Measurements from ENCODE around the gene EYA3.

The EYA3 gene

GRCh38 chr1:28132171-28133167 lies 44.1 kb upstream of the EYA3 start:
- TF ChIP-seq CTCF (IDR thresholded peaks at IDR 0.05; ENCODE audit: low read depth, low read length, missing control alignments), result no peak
- in situ Hi-C loops (cut with HindIII; ENCODE audit: low sequenced_read_pairs), result no loop called here
- no peak for DNase-seq (ENCODE audit: low read depth)
- H3K4me3 ChIP-seq (ENCODE audit: low read depth, low read length), result no peak overlapping the region

- in situ Hi-C loops (cut with HindIII; ENCODE audit: low sequenced_read_pairs), result no loop called here
- no peak overlapping the region for H3K4me3 ChIP-seq (ENCODE audit: low read depth, low read length)
- no peak for DNase-seq (ENCODE audit: low read depth)
- TF ChIP-seq CTCF (IDR thresholded peaks at IDR 0.05; ENCODE audit: low read depth, low read length, missing control alignments), result no peak
Observed at GRCh38 chr1:28130901-28131300, 42.5 kb upstream of the EYA3 start.

GRCh38 chr1:28129150-28129549 lies 40.7 kb upstream of the EYA3 start:
- in situ Hi-C loops (cut with HindIII; ENCODE audit: low sequenced_read_pairs), result no loop called here
- peak; percentile 29 for DNase-seq (ENCODE audit: low read depth)
- no peak for TF ChIP-seq CTCF (IDR thresholded peaks at IDR 0.05; ENCODE audit: low read depth, low read length, missing control alignments)
- H3K4me3 ChIP-seq (ENCODE audit: low read depth, low read length), result no peak overlapping the region

GRCh38 chr1:28127617-28128257 lies 39.3 kb upstream of the EYA3 start:
- TF ChIP-seq CTCF (IDR thresholded peaks at IDR 0.05; ENCODE audit: low read depth, low read length, missing control alignments), result no peak
- H3K4me3 ChIP-seq (ENCODE audit: low read depth, low read length), result no peak overlapping the region
- in situ Hi-C loops (cut with HindIII; ENCODE audit: low sequenced_read_pairs), result no loop called here
- DNase-seq (ENCODE audit: low read depth), result no peak

- in situ Hi-C loops (cut with HindIII; ENCODE audit: low sequenced_read_pairs), result no loop called here
- TF ChIP-seq CTCF (IDR thresholded peaks at IDR 0.05; ENCODE audit: low read depth, low read length, missing control alignments), result no peak
- H3K4me3 ChIP-seq (ENCODE audit: low read depth, low read length), result no peak overlapping the region
- no peak for DNase-seq (ENCODE audit: low read depth)
Observed at GRCh38 chr1:28126783-28127490, 38.5 kb upstream of the EYA3 start.

GRCh38 chr1:28126212-28126611 lies 37.8 kb upstream of the EYA3 start:
- DNase-seq (ENCODE audit: low read depth), result no peak
- TF ChIP-seq CTCF (IDR thresholded peaks at IDR 0.05; ENCODE audit: low read depth, low read length, missing control alignments), result no peak
- H3K4me3 ChIP-seq (ENCODE audit: low read depth, low read length), result no peak overlapping the region
- in situ Hi-C loops (cut with HindIII; ENCODE audit: low sequenced_read_pairs), result no loop called here
